Activated effector memory CD4-positive, alpha-beta T cell treated with Interleukin-2 at 50 U/mL for 16 hours (primary cell): ENCODE data around the gene HDAC4.

Experiments used
- DNase-seq: peaks from one replicate; pipeline ENCODE4 v3.0.0-alpha.2; 2020

Gene HDAC4

DNA sequence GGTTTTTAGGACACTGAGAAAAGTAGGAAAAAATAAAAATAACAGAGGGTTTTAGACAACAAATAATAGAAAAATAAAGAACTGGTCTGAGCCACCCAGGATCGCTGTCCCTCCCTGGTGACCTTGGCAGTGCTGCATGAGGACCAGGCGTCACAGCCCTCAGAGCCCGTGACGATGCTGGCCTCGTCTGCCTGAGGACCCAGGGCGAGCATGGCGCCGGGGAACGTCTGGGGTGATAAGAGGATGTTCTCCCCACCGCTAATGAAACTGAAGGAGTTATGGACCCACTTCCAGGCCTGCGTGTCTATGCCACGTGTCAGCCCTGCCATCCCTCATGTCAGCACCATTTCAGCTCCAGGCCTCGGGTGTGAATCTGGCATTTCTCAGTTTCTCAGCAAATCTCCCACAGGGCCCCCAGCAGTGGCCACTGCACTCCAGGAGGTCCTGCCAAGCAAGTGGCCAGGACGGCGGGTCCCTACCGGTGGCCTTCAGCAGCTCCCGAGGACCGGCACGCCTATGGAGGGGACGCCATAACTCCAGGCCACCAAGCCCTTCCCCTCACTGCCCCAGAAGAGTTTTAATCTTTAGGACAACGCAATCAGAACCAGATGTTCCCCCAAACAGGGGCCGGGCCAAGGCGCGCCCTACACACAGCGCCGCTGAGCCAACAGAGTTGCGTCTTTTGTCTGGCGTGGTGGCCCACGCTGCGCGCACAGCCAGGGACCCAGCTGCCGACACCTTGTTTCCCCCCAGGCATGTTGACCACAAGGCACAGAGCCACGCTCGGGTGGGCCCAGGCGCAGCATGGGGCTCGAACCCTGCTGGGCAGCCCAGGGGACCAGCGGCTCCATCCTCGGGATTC, 373.2 kb downstream of the HDAC4 start:
- DNase-seq = no peak

DNA sequence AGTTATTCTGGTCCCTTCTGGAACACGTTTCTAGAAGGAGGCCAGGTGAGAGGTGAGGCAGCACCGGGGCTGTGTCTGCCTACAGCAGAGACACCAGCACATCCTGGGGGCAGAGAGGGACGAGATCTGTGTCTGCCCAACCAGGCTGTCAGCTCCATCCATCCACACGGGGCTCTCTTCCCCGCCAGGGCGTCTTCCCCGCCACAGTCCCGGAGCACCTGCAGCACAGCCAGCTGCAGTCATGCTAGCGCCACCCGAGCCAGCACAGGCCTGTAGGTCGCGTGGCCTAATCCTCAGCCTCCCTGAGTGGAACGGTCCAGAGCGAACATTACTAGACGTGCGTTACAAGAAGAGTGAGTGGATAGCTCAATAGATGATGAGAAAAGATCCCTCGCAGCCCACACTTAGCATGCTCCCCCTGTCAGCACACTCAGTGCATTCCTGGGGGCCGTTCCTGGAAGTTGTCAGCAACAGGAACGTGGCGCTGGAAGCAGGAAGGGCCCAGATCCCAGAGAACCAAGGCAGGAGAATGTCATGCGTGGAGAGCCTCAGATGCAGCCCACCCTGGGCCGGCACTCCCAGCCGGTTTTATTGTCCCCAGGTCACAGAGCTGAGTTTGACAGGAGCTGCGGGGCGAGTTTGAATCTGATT, 374.0 kb downstream of the HDAC4 start:
- no peak for DNase-seq

DNA sequence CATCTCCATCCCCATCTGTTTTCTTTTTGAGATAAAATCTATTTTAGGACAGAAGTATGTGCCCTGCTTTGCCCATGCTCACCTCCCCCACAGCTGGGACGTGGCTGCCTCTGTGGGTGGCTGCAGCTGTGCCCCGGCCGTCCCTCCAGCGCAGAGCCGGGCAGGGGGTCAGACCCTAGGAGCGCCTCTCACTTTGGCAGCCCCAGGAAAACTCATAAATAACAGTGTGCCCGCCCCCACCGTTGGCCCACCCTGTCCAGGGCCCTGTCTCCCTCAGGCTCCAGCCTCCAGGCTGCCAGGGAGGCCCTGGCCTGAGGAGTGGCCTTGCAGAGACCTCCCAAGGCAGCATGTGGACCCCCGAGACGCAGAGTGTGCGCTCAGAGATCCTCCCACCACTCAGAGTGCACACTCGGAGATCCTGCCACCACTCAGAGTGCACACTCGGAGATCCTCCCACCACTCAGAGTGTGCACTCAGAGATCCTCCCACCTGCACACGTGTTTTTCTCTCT, 374.8 kb downstream of the HDAC4 start:
- no peak for DNase-seq

DNA sequence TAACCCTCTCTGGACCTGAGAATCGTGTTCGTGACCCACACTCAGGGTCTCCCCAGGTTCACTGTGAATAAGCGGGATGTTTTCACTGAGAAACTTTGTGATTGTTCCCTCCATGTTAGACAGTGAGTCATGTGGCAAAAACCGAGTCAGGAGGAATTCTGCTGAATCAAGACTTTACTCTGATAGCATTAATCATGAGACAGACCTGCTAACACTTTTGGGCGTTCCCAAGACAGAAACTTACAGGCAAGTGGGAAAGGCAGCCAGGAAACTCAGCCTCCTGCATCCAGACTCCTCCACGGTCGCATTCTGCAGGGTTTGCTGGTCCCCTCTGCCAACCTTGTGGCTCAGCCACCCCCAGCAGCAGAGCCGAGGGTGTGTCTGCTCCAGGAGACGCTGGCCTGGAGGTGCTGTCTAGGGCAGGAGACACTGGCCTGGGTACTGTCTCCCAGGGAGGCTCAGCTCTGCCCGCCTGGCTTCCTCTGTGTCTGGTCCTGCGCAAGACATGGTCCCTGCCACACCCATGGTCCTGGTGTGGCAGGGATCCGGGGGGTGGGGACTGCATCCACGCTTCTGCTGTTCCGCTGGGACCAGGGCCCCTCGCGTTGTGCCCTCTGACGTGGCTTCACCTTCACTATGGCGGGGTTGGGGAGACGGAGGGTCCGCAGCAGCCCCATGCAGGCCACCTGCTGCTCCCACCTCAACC, 375.6 kb downstream of the HDAC4 start:
- DNase-seq = no peak

DNA sequence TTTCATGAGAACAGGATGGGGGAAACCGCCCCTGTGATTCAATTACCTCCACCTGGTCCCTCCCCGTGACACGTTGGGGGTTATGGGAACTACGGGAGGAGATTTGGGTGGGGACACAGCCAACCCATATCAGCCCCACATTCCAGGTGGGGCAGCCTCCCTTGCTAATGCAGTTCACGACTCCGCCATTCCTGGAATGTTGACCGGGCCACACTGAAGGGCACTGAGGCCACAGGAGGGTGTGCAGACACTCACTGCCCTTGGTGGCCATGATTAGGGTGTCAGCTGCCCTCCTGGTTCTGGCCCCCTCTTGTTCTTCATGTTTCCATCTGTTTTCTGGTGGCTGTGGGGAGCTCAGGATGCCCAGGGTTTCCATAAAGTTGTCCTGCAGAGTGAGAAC, 376.6 kb downstream of the HDAC4 start:
- no peak for DNase-seq

DNA sequence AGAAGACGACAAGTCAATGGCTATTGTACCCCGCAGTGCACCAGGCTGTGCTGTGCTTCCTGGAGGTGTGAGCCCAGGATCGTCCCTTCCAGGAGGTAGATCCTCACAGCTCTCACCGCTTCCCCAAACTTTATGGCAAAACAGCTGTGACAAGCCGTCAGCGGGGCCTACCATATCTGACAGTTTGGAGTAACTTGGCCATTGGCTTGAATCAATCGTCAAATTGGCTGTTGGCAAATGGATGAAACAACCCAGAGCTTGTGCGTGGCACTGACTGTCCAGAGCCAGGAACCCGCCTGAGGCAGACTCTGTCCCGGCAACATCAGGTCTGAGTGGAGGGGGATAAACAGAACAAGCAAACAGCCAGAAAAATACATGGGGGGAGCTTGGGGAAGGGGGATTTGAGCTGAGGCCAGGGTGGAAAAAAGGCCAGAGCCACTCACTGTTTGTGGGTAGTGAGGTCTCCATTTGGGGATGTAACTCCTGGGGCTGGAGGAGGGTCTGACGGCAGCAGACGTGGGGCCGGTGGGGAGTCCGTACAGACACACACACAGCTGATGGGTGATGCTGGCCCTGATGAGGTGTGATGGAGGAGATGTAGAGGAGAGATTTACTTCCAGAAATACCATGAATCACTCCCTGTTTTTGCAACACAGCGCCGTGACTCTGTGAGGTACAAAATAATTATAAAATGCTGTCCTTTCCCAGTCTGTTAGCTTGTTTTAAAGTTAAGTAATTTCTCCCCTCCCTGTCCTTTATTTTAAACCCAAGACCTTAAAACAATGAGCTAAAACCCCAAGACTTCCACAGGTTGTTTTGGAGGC, 378.2 kb downstream of the HDAC4 start:
- no peak for DNase-seq

DNA sequence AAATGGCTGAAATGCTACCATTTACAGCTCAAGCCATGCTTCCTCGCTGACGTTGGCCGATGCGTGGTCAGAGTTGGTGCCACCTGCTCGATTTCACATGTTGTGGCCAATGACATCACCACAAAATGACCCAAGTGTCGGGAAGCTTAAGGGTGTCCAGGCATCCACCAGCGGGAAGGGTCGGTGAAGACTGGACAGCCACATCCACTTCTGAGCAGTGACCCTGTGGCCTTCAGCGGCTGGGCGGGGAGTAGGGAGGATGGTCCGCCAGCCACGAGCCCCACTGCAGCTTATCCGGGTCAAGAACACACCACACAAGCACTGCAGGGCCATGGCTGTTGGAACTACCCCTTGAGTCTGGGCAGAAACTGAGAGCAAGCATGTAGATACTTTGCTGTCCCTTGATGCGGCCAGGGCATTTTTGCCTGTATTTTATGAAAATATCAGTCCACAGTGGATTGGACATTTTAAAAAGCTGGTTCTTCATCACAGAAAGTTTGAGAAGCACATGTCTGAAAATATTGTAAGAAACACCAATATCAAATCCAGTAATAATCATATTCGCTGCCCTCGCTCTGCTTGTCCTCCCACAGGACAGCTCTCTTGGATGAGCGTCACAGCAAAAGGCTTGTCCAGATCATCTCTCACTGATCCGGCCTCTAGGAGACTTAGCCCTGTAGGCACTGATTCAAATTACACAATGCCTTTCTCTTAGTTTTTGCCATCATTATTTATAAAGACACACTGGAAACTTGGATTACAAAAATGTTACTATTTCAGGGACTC, 379.0 kb downstream of the HDAC4 start:
- no peak for DNase-seq

DNA sequence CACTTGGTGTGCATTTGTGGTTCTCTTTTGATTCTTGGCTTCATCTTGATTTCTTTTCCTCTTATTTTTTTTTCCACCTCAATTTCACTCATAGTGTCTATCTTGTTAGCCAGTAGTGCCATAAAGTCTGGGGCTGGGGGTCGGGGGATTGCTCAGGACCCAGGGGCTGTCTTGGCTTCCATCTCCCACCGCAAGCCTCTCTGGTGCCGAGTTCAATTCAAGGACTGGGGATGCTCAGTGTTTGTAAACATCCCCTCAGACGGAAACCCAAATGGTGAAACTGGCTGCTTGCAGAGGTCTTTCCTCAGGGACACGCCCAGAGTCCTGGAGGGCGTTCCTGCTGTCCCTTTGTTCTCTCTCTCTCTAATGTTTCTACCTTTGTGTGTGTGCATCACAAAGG, 379.6 kb downstream of the HDAC4 start:
- DNase-seq = no peak

DNA sequence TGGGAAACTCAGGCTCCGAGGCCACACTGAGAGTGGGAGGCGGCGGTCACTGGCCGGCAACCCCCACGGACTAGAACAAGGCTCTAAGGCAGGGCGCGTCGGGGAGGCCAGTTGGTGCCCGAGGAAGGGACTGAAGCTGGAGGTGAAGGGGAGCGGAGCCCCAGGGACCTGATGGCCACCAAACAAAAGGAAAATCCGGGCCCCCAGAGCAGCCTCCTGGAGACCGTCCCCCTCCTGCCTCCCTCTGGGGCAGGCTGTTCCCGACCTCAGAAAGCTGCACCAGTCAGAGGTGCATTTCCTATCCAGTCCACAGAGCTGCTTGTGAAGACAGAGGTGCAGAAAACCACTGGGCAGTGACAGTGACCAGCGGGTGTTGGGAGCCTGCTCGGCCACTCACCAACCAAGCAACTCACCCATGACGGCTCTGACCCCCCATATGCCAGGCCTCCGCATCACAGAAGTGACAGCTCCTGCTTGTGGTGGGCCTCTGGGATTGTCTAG, 380.2 kb downstream of the HDAC4 start:
- DNase-seq = no peak

DNA sequence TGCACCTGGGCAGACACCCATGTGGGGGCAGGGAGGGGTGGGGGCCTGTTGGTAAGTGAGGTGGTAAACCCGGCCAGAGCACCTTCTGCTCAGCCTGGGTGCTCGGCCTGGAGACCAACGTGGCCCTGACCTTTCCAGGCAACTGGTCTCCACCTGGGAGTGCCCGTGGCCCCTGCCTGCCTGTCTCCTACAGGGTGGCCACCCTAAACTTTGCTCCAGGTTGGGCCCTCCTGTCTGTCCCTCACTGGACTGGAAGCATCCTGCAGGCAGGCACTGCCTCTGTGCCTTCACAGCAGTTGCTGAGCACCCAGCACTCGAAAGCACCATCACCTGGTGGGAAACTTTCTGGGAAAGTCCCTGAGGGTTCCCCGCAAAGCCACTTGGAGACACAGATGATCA, 381.6 kb downstream of the HDAC4 start:
- DNase-seq = no peak

DNA sequence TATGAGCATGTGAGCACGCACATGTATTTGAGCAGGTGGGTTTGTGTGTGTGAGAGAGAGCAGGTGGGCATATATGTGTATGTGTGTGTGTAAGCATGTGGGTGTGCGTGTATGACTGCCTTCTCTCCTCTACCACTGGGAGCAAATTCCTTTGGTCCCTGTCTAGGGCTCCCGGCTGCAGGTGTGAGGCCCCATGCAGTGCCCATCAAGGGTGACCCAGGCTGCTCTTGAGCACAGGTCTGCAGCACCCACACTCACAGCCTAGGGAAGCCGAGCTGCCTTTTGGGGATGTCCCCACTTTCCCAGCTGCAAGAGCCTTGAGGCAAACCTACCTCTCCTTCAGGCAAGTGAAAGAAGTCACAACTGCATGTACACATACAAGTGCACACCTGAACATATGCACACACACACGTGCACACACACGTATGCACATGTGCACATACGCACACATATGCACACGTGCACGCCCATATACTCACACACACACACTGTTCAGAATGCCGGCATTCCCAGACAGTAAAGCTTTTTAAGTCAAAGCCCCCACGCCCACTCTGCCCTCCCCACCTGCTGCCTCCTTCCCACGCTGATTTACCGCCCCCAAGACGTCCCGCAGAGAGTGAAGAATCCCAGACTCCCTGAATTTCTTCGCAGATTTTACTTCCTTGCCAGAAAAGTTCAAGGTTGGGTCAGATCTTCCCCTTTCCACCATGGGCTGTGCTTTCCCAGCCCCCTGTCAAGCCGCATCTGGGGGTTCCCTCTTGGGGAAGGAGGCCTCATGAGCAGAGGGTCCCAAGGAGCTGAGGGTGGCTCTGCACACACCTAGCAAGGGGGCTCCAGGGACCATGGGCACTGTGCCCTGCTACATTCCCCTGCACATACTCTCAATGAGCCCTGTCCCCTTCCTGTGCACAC, 382.3 kb downstream of the HDAC4 start:
- no peak for DNase-seq

DNA sequence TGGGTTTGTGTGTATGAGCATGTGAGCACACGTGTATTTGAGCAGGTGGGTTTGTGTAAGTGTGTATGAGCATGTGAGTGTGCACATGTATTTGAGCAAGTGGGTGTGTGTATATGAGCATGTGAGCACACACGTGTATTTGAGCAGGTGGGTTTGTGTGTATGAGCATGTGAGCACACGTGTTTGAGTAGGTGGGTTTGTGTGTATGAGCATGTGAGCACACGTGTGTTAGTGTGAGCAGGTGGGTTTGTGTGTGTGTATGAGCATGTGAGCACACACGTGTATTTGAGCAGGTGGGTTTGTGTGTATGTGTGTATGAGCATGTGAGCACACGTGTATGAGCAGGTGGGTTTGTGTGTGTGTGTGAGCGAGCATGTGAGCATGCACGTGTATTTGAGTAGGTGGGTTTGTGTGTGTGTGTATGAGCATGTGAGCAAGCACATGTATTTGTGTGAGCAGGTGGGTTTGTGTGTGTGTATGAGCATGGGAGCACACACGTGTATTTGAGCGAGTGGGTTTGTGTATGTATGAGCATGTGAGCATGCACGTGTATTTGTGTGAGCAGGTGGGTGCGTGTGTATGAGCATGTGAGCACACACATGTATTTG, 383.2 kb downstream of the HDAC4 start:
- DNase-seq = no peak

DNA sequence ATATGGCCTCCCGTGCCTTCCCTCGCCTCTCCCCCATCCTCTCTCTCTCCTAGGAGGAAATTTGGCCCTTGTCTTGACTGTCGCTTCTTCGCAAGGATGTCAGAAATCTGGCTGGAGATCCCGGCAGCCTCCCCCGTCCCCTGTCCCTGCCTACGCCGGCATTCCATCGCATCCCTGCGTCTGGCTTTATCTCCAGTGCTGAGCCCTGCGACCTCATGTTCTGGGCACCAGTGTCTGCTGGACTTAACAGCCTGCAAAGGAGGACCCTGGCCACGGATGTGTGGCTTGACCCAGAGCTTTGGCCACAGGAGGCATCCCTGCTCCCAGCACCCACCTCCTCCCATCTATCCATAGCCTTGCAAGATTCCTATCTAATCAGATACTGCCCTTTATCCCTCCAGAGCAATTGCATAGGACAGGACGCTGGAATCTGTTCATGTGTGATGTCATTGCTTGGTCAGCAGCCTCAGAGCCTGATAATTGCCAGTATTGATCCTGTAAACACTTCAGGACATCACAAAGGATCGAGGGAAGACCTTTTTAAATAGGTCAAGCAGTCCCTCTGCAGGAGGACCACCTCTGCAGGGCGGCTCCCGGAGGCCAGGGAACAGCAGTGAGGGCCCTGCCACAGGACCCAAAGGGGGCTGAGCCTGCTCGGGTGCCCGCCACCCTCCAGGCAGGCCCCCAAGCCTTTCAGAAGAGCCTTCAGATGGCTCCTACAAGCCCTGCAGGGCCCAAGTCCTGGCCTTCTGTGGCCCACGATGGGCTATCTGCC, 384.7 kb downstream of the HDAC4 start:
- no peak for DNase-seq

DNA sequence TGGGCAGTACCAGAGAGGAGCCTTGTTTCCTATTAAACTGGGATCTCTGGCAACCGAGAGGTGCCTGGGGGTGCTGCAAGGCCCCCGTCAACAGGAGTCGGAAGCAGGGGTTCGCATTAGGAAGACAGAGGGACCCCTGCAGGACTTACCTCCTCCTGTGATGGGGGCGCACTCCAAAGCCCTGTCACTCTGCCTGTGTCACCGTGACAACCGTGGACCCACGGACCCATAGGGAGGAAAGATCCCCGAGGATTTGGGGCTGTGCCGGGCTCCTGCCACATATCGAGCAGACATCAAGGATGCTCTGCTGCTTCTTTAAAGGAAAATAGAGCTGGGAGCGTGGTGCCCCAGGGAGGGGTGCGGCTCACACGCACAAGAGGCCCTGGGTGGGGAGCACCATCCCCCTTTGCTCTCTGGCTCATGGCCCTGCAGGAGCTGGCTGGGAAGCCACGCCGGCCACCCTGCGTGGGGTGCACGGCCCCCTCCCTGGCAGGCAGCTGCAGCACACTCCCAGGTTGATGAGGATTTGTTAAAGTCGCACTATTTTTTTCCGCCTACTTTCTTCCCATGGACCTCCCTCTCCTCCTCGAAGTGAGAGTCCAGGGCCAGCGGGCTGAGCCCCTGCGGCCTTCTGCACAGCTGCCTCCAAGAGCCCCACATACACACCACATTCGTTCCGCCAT, 385.5 kb downstream of the HDAC4 start:
- DNase-seq = no peak

DNA sequence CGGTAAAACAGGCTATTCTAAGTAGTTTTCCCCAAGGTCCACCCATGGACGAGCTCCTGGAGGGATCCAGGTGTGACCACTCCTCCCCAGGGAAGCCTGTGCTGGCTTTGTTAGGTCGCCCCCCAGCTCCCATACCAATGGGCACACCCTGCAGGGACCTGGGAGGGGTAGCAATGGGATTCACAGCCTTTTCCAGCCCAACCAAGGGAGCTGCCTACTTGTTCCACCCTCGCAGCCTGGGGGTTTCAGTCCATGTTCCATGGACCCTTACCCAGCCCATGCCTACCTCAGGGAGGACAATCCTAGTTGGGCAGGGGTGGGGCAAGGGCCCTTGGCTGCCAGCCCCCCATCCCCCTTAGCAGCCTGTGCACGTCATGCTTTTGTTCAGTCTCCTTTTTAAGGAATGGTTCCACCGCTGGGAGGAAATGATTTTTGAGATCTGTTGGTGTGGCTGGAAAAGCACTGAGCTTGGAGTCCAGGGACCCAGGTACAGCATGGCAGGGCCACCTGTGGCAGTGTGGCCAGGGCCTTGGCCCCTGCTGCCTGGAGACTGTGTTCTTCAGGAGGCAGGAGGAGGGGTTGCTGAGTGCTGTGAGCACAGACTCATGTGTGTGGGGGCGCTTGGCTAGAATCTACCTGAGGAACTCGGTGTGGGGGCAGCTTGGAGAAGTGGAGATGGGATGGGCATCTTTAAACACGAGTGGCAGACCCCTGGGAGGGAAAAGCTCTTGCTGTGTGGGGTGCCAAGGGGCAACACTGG, 386.2 kb downstream of the HDAC4 start:
- DNase-seq = no peak

DNA sequence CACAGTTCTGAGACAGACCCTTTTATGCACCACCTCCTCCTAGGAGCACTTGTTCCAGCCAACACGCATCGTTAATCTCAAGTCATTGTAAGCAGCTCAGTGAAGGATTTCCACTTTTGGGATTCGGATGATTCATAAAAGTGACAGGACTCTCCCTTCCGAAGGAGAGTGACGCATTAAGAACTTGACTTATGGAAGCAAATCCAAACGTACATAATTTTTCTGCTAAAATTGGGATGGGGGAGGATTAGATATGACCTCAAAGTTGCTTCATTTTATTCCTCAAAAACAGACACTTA, 387.2 kb downstream of the HDAC4 start:
- DNase-seq = no peak

DNA sequence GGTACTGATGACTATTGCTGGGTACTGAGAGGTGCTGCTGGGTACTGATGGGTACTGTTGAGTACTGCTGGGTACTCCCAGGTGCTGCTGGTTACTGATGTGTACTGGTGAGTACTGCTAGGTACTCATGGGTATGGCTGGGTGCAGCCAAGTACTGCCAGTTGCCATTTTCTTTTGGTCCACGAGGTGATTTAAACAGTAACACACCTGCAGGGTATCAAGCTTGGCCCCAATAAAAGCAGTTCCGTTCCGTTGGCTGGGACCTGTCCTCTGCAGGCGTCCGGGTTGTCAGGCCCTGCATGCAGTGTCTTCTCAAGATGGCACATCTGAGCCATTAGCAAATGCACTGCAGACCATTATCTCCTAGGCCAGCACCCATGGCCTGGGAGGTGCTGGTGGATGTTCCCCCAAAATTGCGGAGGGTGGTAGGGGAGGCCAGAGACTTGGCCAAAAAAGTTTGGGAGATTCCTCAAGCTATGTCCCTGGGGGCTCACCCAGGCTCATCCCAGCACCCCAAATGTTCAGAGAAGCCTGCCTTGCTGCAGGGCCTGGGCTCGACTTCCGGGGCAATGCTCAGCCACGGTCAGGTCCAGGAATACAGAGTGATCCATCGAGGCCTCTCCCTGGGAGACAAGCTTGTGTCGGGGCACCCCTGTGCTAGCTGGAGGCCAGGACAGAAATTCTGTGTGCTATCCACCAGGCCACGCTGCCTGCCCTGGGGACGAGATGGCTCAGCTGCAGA, 387.7 kb downstream of the HDAC4 start:
- DNase-seq = no peak
